H9 (cell line): ENCODE data around the gene CCDC40. TPM values are rescaled to one million over a fixed set of nuclear protein-coding genes. Genes with fewer than 3 reads are reported as not detected.

ENCODE experiments used
- DNase-seq: peaks from one replicate; pipeline ENCODE4 v3.0.0-alpha.2; 2017
- H2AFZ ChIP-seq: one replicate; pipeline ENCODE4 v1.6.1; 2013; ENCODE audit warnings: mild to moderate bottlenecking, low read length, control low read depth, moderate library complexity
- H2AK5ac ChIP-seq: 2 replicates; pipeline ENCODE4 v1.6.1; 2013; ENCODE audit warnings: low read length, control low read depth, mixed read lengths; ENCODE audit not compliant: insufficient read length
- H2BK120ac ChIP-seq: one replicate; pipeline ENCODE4 v1.6.1; 2013; ENCODE audit warnings: low read depth, mild to moderate bottlenecking, low read length, control low read depth, inconsistent platforms; ENCODE audit not compliant: poor library complexity, severe bottlenecking
- H2BK12ac ChIP-seq: 2 replicates; pipeline ENCODE4 v1.6.1; 2013; ENCODE audit warnings: low read length, control low read depth, mixed read lengths, low read depth; ENCODE audit not compliant: insufficient read length
- H2BK15ac ChIP-seq: 2 replicates; pipeline ENCODE4 v1.6.1; 2013; ENCODE audit warnings: low read depth, low read length, control low read depth
- H2BK20ac ChIP-seq: one replicate; pipeline ENCODE4 v1.6.1; 2013; ENCODE audit warnings: low read depth, mild to moderate bottlenecking, low read length, control low read depth, inconsistent platforms; ENCODE audit not compliant: poor library complexity, severe bottlenecking
- H2BK5ac ChIP-seq: 2 replicates; pipeline ENCODE4 v1.6.1; 2013; ENCODE audit warnings: low read length, control low read depth, mixed read lengths; ENCODE audit not compliant: insufficient read length
- H3K14ac ChIP-seq: 2 replicates; pipeline ENCODE4 v1.6.1; 2013; ENCODE audit warnings: low read length, control low read depth; ENCODE audit not compliant: insufficient read depth
- H3K18ac ChIP-seq: 2 replicates; pipeline ENCODE4 v1.6.1; 2013; ENCODE audit warnings: low read depth, mild to moderate bottlenecking, mixed read lengths, low read length, control low read depth; ENCODE audit not compliant: insufficient read length
- H3K23ac ChIP-seq: 2 replicates; pipeline ENCODE4 v1.6.1; 2013; ENCODE audit warnings: low read length, control low read depth, mixed read lengths, low read depth; ENCODE audit not compliant: insufficient read length
- H3K23me2 ChIP-seq: 2 replicates; pipeline ENCODE4 v1.6.1; 2013; ENCODE audit warnings: low read depth, mild to moderate bottlenecking, mixed read lengths, low read length, control low read depth; ENCODE audit not compliant: insufficient read length, poor library complexity, severe bottlenecking
- H3K27ac ChIP-seq: 2 replicates; pipeline ENCODE4 v1.5.1; 2013; ENCODE audit warnings: low read length, control low read depth, mixed read lengths, low read depth; ENCODE audit not compliant: insufficient read length
- H3K27me3 ChIP-seq: 2 replicates; pipeline ENCODE4 v1.6.1; 2013; ENCODE audit warnings: low read length, control low read depth, inconsistent platforms; ENCODE audit not compliant: insufficient read depth
- H3K4ac ChIP-seq: 2 replicates; pipeline ENCODE4 v1.6.1; 2013; ENCODE audit warnings: low read depth, mild to moderate bottlenecking, control low read depth, inconsistent platforms, low read length, moderate library complexity
- H3K4me1 ChIP-seq: 2 replicates; pipeline ENCODE4 v1.6.1; 2013; ENCODE audit warnings: low read length, control low read depth, inconsistent platforms; ENCODE audit not compliant: insufficient read depth
- H3K4me2 ChIP-seq: 2 replicates; pipeline ENCODE4 v1.6.1; 2013; ENCODE audit warnings: low read length, control low read depth, mixed read lengths; ENCODE audit not compliant: insufficient read length, insufficient read depth
- H3K56ac ChIP-seq: 2 replicates; pipeline ENCODE4 v1.6.1; 2013; ENCODE audit warnings: low read depth, mild to moderate bottlenecking, mixed read lengths, low read length, control low read depth; ENCODE audit not compliant: insufficient read length
- H3K79me1 ChIP-seq: 2 replicates; pipeline ENCODE4 v1.6.1; 2013; ENCODE audit warnings: low read depth, mild to moderate bottlenecking, moderate library complexity, low read length, control low read depth, inconsistent platforms; ENCODE audit not compliant: insufficient read depth, poor library complexity, severe bottlenecking
- H3K79me2 ChIP-seq: 2 replicates; pipeline ENCODE4 v1.6.1; 2013; ENCODE audit warnings: low read length, control low read depth, inconsistent platforms; ENCODE audit not compliant: insufficient read depth
- H3K9ac ChIP-seq: 2 replicates; pipeline ENCODE4 v1.6.1; 2013; ENCODE audit warnings: low read length, control low read depth, mixed read lengths; ENCODE audit not compliant: insufficient read length; ENCODE audit errors: extremely low read depth
- H3K9me3 ChIP-seq: one replicate; pipeline ENCODE4 v1.6.1; 2013; ENCODE audit warnings: low read depth, low read length, inconsistent platforms; ENCODE audit not compliant: control insufficient read depth
- H3T11ph ChIP-seq: one replicate; pipeline ENCODE4 v1.6.1; 2013; ENCODE audit warnings: mild to moderate bottlenecking, low read length, control low read depth, inconsistent platforms
- H4K20me1 ChIP-seq: one replicate; pipeline ENCODE4 v1.6.1; 2013; ENCODE audit not compliant: control insufficient read depth, insufficient read length, insufficient read depth
- H4K5ac ChIP-seq: 2 replicates; pipeline ENCODE4 v1.6.1; 2013; ENCODE audit warnings: low read depth, mild to moderate bottlenecking, mixed read lengths, low read length, control low read depth; ENCODE audit not compliant: insufficient read length
- H4K8ac ChIP-seq: replicated peaks from 2 replicates; pipeline ENCODE4 v1.6.1; 2013; ENCODE audit warnings: low read length, control low read depth, mixed read lengths, low read depth; ENCODE audit not compliant: insufficient read length
- H4K91ac ChIP-seq: 2 replicates; pipeline ENCODE4 v1.6.1; 2013; ENCODE audit warnings: low read depth, mild to moderate bottlenecking, moderate library complexity, mixed read lengths, low read length, control low read depth; ENCODE audit not compliant: insufficient read length
- H3K27ac Mint-ChIP-seq, 3 experiments: 2 replicates in 2 of 3; 3 replicates in 1 of 3; pipeline ENCODE4 v1.8.0; 2020 to 2021; ENCODE audit warnings: mixed read lengths in 3 of 3, mild to moderate bottlenecking in 1 of 3, moderate library complexity in 1 of 3
- H3K27me3 Mint-ChIP-seq: 2 replicates; pipeline ENCODE4 v1.8.0; 2021; ENCODE audit warnings: low read depth, mild to moderate bottlenecking, moderate library complexity, mixed read lengths
- H3K36me3 Mint-ChIP-seq, 3 experiments: 2 replicates in 2 of 3; 3 replicates in 1 of 3; pipeline ENCODE4 v1.8.0; 2020 to 2021; ENCODE audit warnings: low read depth in 3 of 3, mixed read lengths in 3 of 3; ENCODE audit not compliant: insufficient read depth in 1 of 3
- H3K4me1 Mint-ChIP-seq, 2 experiments: 2 replicates each; pipeline ENCODE4 v1.8.0; 2020; ENCODE audit warnings: mixed read lengths in 2 of 2
- H3K4me3 Mint-ChIP-seq, 2 experiments: 2 replicates in 1 of 2; 3 replicates in 1 of 2; pipeline ENCODE4 v1.8.0; 2020 to 2021; ENCODE audit warnings: mild to moderate bottlenecking in 2 of 2, mixed read lengths in 2 of 2, moderate library complexity in 1 of 2
- H3K9me3 Mint-ChIP-seq, 2 experiments: 2 replicates in 1 of 2; 3 replicates in 1 of 2; pipeline ENCODE4 v1.8.0; 2020; ENCODE audit warnings: mild to moderate bottlenecking in 2 of 2, mixed read lengths in 2 of 2, moderate library complexity in 1 of 2
- whole genome bisulfite sequencing: extraction: QIAGEN DNeasy Blood & Tissue Kit; methylation state at CpG from one replicate; pipeline ENCODE4 v1.1.7; 2013; ENCODE audit warnings: missing lambda C conversion rate, low lambda C conversion rate, mixed read lengths; ENCODE audit not compliant: insufficient read length; ENCODE audit errors: extremely low coverage; 5-methylcytosine and 5-hydroxymethylcytosine counted together
- total RNA-seq: library from RNA; stranded (reverse); gene quantifications from 2 replicates; pipeline ENCODE4 v1.2.1, GENCODE V29; 2021
- TF ChIP-seq, protein P1 (sequence below): fragments of 200-600 bp; sonication (generic); conservative IDR thresholded peaks from 3 replicates; pipeline ENCODE4 v1.8.0; 2021; ENCODE audit warnings: antibody characterized with exemption, mild to moderate bottlenecking

CCDC40 gene
- total RNA-seq, 1 experiment from 2014 or later: 8.9 TPM

DNA sequence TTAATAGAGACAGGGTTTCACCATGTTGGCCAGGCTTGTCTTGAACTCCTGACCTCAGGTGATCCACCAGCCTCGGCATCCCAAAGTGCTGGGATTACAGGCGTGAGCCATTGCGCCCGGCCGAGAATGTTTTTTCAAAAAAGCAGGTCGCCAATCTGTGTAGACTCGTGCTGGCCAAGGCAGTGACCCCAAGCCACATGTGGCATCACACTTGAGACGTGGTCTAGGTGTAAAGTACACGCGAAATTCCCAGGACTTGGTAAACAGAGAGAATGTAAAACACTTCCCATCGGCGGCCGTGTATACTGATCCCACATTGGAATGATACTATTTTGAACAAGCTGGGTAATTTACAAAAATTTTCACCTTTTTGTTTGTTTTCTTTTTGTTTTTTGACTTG is 41.8 kb upstream of the CCDC40 start:
- Histone ChIP-seq H3K9ac (no peak overlapping the region), H2AFZ (no peak overlapping the region), H3K4me2 (no peak overlapping the region), H4K91ac (no peak overlapping the region), H3K14ac (no peak overlapping the region), H2AK5ac (no peak overlapping the region), H3K4ac (no peak overlapping the region), H3K79me2 (no peaks in the 10 kb centered on the region; the same call in 1 of the 2 replicates), H3T11ph (no peak overlapping the region), H2BK5ac (no peak overlapping the region), H3K23me2 (no peaks in the 10 kb centered on the region), H4K8ac (no peak overlapping the region), H2BK15ac (no peak overlapping the region), H3K18ac (no peak overlapping the region), H3K9me3 (no peaks in the 10 kb centered on the region), H3K23ac (no peak overlapping the region), H4K5ac (no peak overlapping the region), H2BK120ac (no peak overlapping the region), H3K4me1 (no peaks in the 10 kb centered on the region), H3K27ac (no peak overlapping the region), H3K79me1 (no peaks in the 10 kb centered on the region), H2BK20ac (no peak overlapping the region), H3K56ac (no peak overlapping the region), H3K27me3 (no peaks in the 10 kb centered on the region), H2BK12ac (no peak overlapping the region), H4K20me1 (no peaks in the 10 kb centered on the region)
- no peak for DNase-seq
- peak overlapping the region in 1 of 3 experiments; percentile 80; a peak in 1 of 7 replicates for H3K27ac Mint-ChIP-seq
- H3K4me1 Mint-ChIP-seq: peaks cover 33 to 38% of the 10 kb centered on the region in 2 experiments
- WGBS: no CpG with 5 or more reads among the region's 13 CpGs
- H3K36me3 Mint-ChIP-seq: peaks cover 3 to 11% (median 7%) of the 10 kb centered on the region in 3 experiments; a peak in 5 of 7 replicates
- H3K9me3 Mint-ChIP-seq: no peaks in the 10 kb centered on the region; a peak in 1 of 5 replicates
- H3K4me3 Mint-ChIP-seq: no peak overlapping the region
- TF ChIP-seq, protein P1, sequence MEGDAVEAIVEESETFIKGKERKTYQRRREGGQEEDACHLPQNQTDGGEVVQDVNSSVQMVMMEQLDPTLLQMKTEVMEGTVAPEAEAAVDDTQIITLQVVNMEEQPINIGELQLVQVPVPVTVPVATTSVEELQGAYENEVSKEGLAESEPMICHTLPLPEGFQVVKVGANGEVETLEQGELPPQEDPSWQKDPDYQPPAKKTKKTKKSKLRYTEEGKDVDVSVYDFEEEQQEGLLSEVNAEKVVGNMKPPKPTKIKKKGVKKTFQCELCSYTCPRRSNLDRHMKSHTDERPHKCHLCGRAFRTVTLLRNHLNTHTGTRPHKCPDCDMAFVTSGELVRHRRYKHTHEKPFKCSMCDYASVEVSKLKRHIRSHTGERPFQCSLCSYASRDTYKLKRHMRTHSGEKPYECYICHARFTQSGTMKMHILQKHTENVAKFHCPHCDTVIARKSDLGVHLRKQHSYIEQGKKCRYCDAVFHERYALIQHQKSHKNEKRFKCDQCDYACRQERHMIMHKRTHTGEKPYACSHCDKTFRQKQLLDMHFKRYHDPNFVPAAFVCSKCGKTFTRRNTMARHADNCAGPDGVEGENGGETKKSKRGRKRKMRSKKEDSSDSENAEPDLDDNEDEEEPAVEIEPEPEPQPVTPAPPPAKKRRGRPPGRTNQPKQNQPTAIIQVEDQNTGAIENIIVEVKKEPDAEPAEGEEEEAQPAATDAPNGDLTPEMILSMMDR: no peak
- H3K27me3 Mint-ChIP-seq: no peaks in the 10 kb centered on the region
